Activated naive CD4-positive, alpha-beta T cell treated with anti-CD3 and anti-CD28 coated beads, Interleukin-2, amount 50 U/mL, for 16 hours (primary cell): Measurements from ENCODE around the gene FKBP3.
"Not testable (repeated sequence)": the region's sequence is repeated elsewhere in the genome, so short reads cannot be mapped to it uniquely, and the experiment has no call there.

ENCODE experiments used
- DNase-seq: peaks from one replicate; pipeline ENCODE4 v3.0.0-alpha.2; 2020

FKBP3 gene

GRCh38 chr14:45112896-45113781 lies 21.1 kb downstream of the FKBP3 start:
- no peak for DNase-seq

- no peak for DNase-seq
Measured at GRCh38 chr14:45104561-45104960, 29.7 kb downstream of the FKBP3 start.

GRCh38 chr14:45103806-45104205 lies 30.5 kb downstream of the FKBP3 start:
- no peak for DNase-seq

- DNase-seq = no peak
Measured at GRCh38 chr14:45096218-45096617, 38.1 kb downstream of the FKBP3 start.

- DNase-seq = no peak
Measured at GRCh38 chr14:45095143-45095542, 39.1 kb downstream of the FKBP3 start.

GRCh38 chr14:45094275-45094674 lies 40.0 kb downstream of the FKBP3 start:
- DNase-seq = no peak

- DNase-seq = no peak
Measured at GRCh38 chr14:45091710-45092109, 42.6 kb downstream of the FKBP3 start.

GRCh38 chr14:45089813-45090212 lies 44.5 kb downstream of the FKBP3 start:
- no peak for DNase-seq

GRCh38 chr14:45084946-45085346 lies 49.3 kb downstream of the FKBP3 start:
- no peak for DNase-seq

GRCh38 chr14:45083976-45084722 lies 50.1 kb downstream of the FKBP3 start, which contains the start of gene PRPF39:
TSS of gene PRPF39 (plus strand) at chr14:45084116. CDS start at chr14:45095240, 11,124 bp downstream.
- peak; percentile 95 for DNase-seq

GRCh38 chr14:45083617-45083975 lies 50.7 kb downstream of the FKBP3 start:
- DNase-seq = no peak

- DNase-seq = no peak
Measured at GRCh38 chr14:45082420-45082819, 51.9 kb downstream of the FKBP3 start.

GRCh38 chr14:45081096-45081495 lies 53.2 kb downstream of the FKBP3 start:
- not testable (repeated sequence) for DNase-seq

GRCh38 chr14:45080416-45080968 lies 53.8 kb downstream of the FKBP3 start:
- not testable (repeated sequence) for DNase-seq

- no peak for DNase-seq
Measured at GRCh38 chr14:45078323-45078722, 56.0 kb downstream of the FKBP3 start.

- DNase-seq = no peak
Measured at GRCh38 chr14:45073231-45073879, 60.9 kb downstream of the FKBP3 start.

- no peak for DNase-seq
Measured at GRCh38 chr14:45072126-45072525, 62.2 kb downstream of the FKBP3 start.

GRCh38 chr14:45070215-45070614 lies 64.1 kb downstream of the FKBP3 start:
- no peak for DNase-seq

- DNase-seq = no peak
Measured at GRCh38 chr14:45068396-45068795, 65.9 kb downstream of the FKBP3 start.

- DNase-seq = no peak
Measured at GRCh38 chr14:45066667-45067066, 67.6 kb downstream of the FKBP3 start.

- no peak for DNase-seq
Measured at GRCh38 chr14:45065956-45066355, 68.3 kb downstream of the FKBP3 start.
